HUES64 (cell line): ENCODE measurements around the gene CHPF.

ENCODE experiments used
- H3K27ac ChIP-seq: 2 replicates; pipeline ENCODE4 v1.7.0; 2013; ENCODE audit warnings: low read depth, low read length, inconsistent platforms
- H3K27me3 ChIP-seq: 2 replicates; pipeline ENCODE4 v1.6.1; 2013; ENCODE audit warnings: mild to moderate bottlenecking, low read length; ENCODE audit not compliant: insufficient read depth
- H3K36me3 ChIP-seq: 2 replicates; pipeline ENCODE4 v1.6.1; 2013; ENCODE audit warnings: mild to moderate bottlenecking, low read length; ENCODE audit not compliant: insufficient read depth
- H3K4me1 ChIP-seq: 2 replicates; pipeline ENCODE4 v1.6.1; 2013; ENCODE audit warnings: mild to moderate bottlenecking, low read length, moderate library complexity; ENCODE audit not compliant: insufficient read depth
- H3K4me3 ChIP-seq: 2 replicates; pipeline ENCODE4 v1.5.1; 2013; ENCODE audit warnings: mild to moderate bottlenecking, low read length, moderate library complexity
- H3K9ac ChIP-seq: 2 replicates; pipeline ENCODE4 v1.6.1; 2013; ENCODE audit warnings: mild to moderate bottlenecking, low read depth, low read length
- H3K9me3 ChIP-seq: 2 replicates; pipeline ENCODE4 v1.6.1; 2013; ENCODE audit warnings: low read depth, low read length; ENCODE audit not compliant: insufficient read depth
- WGBS: fragments of 150-250, 120-280 bp; methylation state at CpG from one replicate; pipeline ENCODE4 v1.1.7; 2013; ENCODE audit warnings: missing lambda C conversion rate; 5-methylcytosine and 5-hydroxymethylcytosine counted together

The CHPF gene

GRCh38 chr2:219538504-219538951 is 5.1 kb downstream of the CHPF start:
- no peak overlapping the region for H3K4me3 ChIP-seq
- no peaks in the 10 kb centered on the region for H3K9me3 ChIP-seq
- no peak overlapping the region; the same call in 1 of the 2 replicates for H3K27ac ChIP-seq
- H3K4me1 ChIP-seq: peaks cover 16% of the 10 kb centered on the region
- H3K9ac ChIP-seq: no peak overlapping the region
- peaks cover 10% of the 10 kb centered on the region; the same call in 1 of the 2 replicates for H3K27me3 ChIP-seq
- 66% methylated on average over 6 of the region's 6 CpGs for WGBS
- H3K36me3 ChIP-seq: peaks cover 21% of the 10 kb centered on the region

GRCh38 chr2:219537657-219538488 is 5.7 kb downstream of the CHPF start:
- peaks cover 10% of the 10 kb centered on the region; the same call in 1 of the 2 replicates for H3K27me3 ChIP-seq
- no peak overlapping the region for H3K4me3 ChIP-seq
- H3K9ac ChIP-seq: no peak overlapping the region
- H3K4me1 ChIP-seq: peaks cover 16% of the 10 kb centered on the region
- H3K36me3 ChIP-seq: peaks cover 21% of the 10 kb centered on the region
- 46% methylated on average over 13 of the region's 15 CpGs for WGBS
- H3K9me3 ChIP-seq: no peaks in the 10 kb centered on the region
- no peak overlapping the region; the same call in 1 of the 2 replicates for H3K27ac ChIP-seq

GRCh38 chr2:219536967-219537366 is 6.6 kb downstream of the CHPF start:
- 84% methylated on average over 9 of the region's 9 CpGs for whole genome bisulfite sequencing
- H3K9me3 ChIP-seq: no peaks in the 10 kb centered on the region
- no peak overlapping the region for H3K27ac ChIP-seq
- no peak overlapping the region for H3K9ac ChIP-seq
- H3K4me1 ChIP-seq: peaks cover 16% of the 10 kb centered on the region
- H3K27me3 ChIP-seq: peaks cover 1% of the 10 kb centered on the region; the same call in 1 of the 2 replicates
- peaks cover 21% of the 10 kb centered on the region for H3K36me3 ChIP-seq
- no peak overlapping the region for H3K4me3 ChIP-seq

DNA sequence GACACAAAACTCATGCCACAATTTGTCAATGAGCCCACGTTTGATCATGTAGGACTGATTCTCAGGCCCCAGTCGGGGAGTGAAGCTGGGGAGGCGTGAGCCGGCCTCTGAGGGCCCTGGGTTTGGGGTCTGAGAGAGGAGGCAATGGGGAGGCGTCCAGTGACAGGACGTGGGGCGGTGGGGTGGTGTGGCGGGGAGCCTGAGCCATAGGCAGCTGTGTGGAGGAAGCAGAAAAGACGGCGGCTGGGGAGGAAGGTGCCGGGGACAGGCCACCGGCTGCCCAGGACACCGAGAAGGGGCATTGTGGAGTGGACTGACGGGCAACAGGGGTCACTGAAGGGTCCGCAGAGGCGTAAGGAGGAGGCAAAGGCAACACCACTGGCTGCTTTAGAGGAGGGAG is 7.2 kb downstream of the CHPF start:
- no peaks in the 10 kb centered on the region for H3K9me3 ChIP-seq
- H3K27me3 ChIP-seq: no peaks in the 10 kb centered on the region
- H3K9ac ChIP-seq: no peak overlapping the region
- H3K27ac ChIP-seq: no peak overlapping the region
- 91% methylated on average over 16 of the region's 16 CpGs for WGBS
- peaks cover 20% of the 10 kb centered on the region for H3K36me3 ChIP-seq
- no peak overlapping the region for H3K4me3 ChIP-seq
- peaks cover 16% of the 10 kb centered on the region for H3K4me1 ChIP-seq

DNA sequence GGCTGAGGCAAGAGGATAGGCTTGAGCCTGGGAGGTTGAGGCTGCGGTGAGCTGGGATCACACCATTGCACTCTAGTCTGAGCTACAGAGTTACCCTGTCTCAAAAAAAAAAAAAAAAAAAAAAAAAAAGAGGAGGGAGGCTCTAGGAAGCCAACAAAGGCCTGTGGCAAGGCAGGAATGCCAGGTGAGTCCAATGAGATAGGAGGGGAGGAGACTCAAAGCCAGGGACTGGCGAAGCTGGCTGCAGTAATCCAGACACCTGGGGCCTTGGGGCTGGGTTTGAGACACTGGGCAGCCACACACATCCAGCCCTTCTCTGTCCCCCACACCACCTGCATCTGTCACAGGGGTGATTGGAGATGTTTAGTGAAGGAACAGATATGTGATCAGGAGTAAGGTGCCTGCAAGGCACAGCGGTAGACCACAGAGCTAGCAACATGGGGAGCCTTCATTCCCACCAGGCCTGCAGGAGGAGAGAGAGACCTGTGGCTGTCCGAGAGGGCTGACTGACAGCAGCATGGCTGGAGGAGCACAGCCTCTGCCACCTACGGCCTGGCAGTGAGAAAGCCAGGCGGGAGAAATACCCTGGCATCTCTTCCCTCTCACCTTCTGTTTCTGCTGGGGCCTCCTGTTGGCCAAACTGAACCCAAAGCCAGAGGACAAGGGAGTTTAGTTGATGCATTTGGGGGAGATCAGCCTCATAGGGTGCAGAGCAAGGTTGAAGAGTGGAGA is 9.5 kb downstream of the CHPF start:
- Histone ChIP-seq H3K9ac (no peak overlapping the region), H3K27me3 (peaks cover 10% of the 10 kb centered on the region), H3K27ac (no peak overlapping the region), H3K4me3 (no peak overlapping the region), H3K4me1 (peaks cover 22% of the 10 kb centered on the region), H3K9me3 (no peaks in the 10 kb centered on the region), H3K36me3 (no peaks in the 10 kb centered on the region)
- 84% methylated on average over 6 of the region's 6 CpGs for WGBS

DNA sequence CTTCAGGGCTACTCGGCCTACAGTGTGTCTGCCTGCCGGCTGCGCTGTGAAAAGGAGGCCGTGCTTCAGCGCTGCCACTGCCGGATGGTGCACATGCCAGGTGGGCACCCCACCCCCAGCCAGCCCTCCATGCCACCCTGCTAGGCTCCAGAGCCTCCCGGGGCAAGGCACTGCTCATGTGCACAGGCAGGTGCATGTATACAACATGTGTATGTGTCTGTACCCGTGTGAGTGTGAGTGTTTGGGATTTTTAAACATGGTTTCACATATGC is 11.3 kb downstream of the CHPF start:
- Histone ChIP-seq H3K9ac (no peak overlapping the region), H3K9me3 (no peaks in the 10 kb centered on the region), H3K27me3 (peaks cover 20% of the 10 kb centered on the region), H3K36me3 (no peaks in the 10 kb centered on the region), H3K27ac (no peak overlapping the region), H3K4me1 (peaks cover 7% of the 10 kb centered on the region; the same call in 1 of the 2 replicates), H3K4me3 (no peak overlapping the region)
- WGBS: 87% methylated on average over 8 of the region's 8 CpGs

GRCh38 chr2:219531639-219532377 is 11.8 kb downstream of the CHPF start:
- Histone ChIP-seq H3K9ac (no peak overlapping the region), H3K9me3 (no peaks in the 10 kb centered on the region), H3K4me1 (0 out of 2 replicates have a peak, but pooled peaks cover 6% of the 10 kb centered on the region), H3K4me3 (no peak overlapping the region), H3K27ac (no peak overlapping the region), H3K27me3 (peaks cover 20% of the 10 kb centered on the region), H3K36me3 (no peaks in the 10 kb centered on the region)
- WGBS: 87% methylated on average over 20 of the region's 20 CpGs

DNA sequence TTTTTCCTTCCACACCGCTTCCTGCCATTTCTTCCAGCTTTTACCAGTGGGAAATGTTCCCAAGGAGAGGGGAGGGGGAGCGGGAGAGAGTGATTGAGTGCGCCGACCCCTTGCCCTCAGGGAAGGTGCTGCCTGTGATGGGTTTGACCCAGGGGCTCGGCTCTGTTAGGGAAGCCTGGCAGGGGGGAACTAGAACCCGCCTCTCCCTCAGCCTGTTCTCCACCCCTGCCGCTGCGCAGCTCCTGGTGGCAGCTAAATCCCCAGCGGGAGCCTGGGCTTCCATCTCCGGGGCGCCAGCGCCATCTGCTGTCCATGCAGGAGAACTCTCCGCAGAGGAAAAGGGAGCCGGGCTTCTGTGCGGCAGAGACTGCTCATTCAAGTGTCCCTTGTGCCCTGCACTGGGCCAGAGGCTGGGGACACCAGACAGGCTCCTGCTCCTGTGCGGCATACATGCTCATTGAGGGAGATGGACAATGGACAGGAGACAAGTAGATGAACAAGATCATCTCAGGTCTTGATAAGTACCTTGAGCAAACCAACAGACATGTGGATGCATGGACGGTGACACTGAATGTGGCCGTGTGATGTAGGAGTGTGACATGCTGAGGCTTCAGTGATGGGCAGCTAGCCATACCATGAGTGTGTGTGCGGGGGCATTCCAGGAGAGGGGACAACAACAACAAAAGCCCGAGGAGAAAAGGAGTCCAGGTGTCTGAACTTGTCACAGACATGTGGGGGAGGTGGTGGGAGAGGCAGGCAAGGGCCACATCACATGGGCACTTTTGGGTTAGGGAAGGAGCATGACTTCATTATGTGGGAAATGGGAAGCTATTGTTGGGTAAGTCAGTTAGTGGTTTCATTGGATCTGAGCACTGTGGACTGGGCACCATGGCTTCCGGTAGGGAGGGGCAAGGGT is 13.3 kb downstream of the CHPF start:
- no peaks in the 10 kb centered on the region for H3K36me3 ChIP-seq
- 0 out of 2 replicates have a peak overlapping the region, but pooled peaks have one; percentile 9 for H3K9ac ChIP-seq
- peaks cover 26% of the 10 kb centered on the region for H3K27me3 ChIP-seq
- no peak overlapping the region for H3K27ac ChIP-seq
- 0 out of 2 replicates have a peak, but pooled peaks cover 13% of the 10 kb centered on the region for H3K4me1 ChIP-seq
- WGBS: 17% methylated on average over 20 of the region's 21 CpGs
- H3K4me3 ChIP-seq: peak overlapping the region; percentile 50
- H3K9me3 ChIP-seq: no peaks in the 10 kb centered on the region

- peaks cover 39% of the 10 kb centered on the region for H3K27me3 ChIP-seq
Observed at GRCh38 chr2:219527472-219527871, 16.1 kb downstream of the CHPF start.

GRCh38 chr2:219527076-219527394 is 16.6 kb downstream of the CHPF start:
- no peaks in the 10 kb centered on the region for H3K36me3 ChIP-seq
- no peaks in the 10 kb centered on the region for H3K9me3 ChIP-seq
- no peak overlapping the region for H3K9ac ChIP-seq
- H3K4me1 ChIP-seq: peaks cover 19% of the 10 kb centered on the region
- H3K27ac ChIP-seq: no peak overlapping the region
- 73% methylated on average over 6 of the region's 6 CpGs for WGBS
- H3K4me3 ChIP-seq: no peak overlapping the region
- peaks cover 39% of the 10 kb centered on the region for H3K27me3 ChIP-seq

More at GRCh38 chr2:219527472-219527871, 16.1 kb downstream of the CHPF start:
- H3K9ac ChIP-seq: no peak overlapping the region
- H3K36me3 ChIP-seq: no peaks in the 10 kb centered on the region
- WGBS: 83% methylated on average over 5 of the region's 5 CpGs
- H3K9me3 ChIP-seq: no peaks in the 10 kb centered on the region
- H3K4me3 ChIP-seq: no peak overlapping the region
- peaks cover 19% of the 10 kb centered on the region for H3K4me1 ChIP-seq
- no peak overlapping the region for H3K27ac ChIP-seq
